GM19328 (cell line): ENCODE measurements around the gene UBL4A.

Experiments used
- ATAC-seq: cut with Tn5 transposase; IDR thresholded peaks from one replicate; pipeline ENCODE4 v1.9.1; 2021; ENCODE audit warnings: mild to moderate bottlenecking, moderate library complexity; ENCODE audit not compliant: unreplicated experiment

Gene UBL4A

GRCh38 chrX:154440623-154441357 is 45.6 kb downstream of the UBL4A start:
- no peak for ATAC-seq

GRCh38 chrX:154439841-154440240 is 46.6 kb downstream of the UBL4A start:
- ATAC-seq: no peak

DNA sequence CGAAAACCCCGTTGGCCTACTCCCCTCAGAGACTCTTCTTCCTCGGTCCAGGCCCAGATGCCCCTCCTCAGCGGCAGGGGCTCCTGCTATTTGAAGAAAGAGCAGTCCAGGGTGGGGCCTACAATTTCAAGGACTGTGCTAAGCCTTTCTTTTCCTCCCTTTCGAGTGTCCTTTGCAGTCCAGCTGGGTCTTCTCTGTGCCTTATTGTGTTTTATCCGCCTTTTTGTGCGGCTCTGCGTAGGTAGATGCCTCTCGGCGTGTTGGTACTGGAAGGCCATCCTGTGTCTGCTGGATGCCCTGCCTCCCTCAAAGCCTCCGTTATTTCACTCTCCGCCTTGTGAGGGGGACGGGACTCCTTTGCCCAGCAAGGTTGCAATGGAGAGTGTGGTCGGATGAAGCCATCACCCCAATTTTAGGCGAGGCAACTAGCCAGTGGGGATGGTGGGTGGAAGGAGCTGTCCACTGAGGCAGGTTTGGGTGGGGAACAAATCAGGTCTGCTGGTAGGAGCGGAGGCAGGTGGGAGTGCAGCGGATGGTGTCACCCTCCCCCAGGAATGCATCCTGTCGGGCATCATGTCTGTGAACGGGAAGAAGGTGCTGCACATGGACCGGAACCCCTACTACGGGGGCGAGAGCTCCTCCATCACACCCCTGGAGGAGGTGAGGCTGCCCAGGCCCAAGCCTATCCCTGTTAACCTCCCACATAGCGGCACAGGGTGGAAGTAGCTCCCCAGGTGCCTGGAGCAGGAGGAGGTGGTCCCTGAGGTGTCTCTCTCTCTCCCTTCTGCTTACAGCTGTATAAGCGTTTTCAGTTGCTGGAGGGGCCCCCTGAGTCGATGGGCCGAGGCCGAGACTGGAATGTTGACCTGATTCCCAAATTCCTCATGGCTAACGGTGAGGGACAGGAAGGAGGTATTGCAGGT is 48.2 kb downstream of the UBL4A start:
- no peak for ATAC-seq

- no peak for ATAC-seq
These were observed 49.2 kb downstream of the UBL4A start, which contains the start of gene GDI1 for GRCh38 chrX:154436983-154437752. Gene GDI1, plus strand, starts transcription at chrX:154437154. Its CDS starts 101 bp downstream, at chrX:154437255.

DNA sequence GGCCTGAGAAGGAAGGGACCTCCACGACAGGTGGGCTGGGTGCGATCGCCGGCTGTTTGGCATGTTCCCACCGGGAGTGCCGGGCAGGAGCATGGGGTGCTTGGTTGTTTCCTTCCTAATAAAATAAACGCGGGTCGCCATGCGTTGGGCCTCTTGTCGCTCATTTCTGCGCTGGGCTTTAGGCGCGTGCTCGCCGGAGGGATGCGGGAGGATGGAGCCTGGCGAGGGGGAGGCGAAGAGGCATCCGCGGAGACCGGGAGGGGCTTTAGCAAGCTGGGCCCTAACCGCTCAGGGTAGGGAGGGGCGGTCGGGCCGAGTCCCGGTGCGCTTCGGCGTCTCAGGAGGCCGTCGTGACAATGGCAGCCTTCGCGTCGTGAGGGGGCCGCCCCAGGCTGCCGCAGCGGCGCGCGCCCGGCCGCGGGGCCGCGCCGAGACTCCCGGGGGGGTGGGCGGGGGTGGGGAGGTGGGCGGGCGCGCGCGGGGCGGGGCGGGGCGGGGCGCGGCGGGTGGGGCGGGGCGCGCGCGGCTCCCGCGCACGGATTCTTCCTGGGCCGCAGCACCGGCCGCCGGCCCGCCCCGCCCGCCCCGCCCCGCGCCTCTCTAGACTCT is 49.9 kb downstream of the UBL4A start:
- no peak for ATAC-seq

GRCh38 chrX:154435171-154435733 is 51.2 kb downstream of the UBL4A start:
- no peak for ATAC-seq

GRCh38 chrX:154434394-154435168 is 51.8 kb downstream of the UBL4A start:
- no peak for ATAC-seq
